ENCODE data around the gene PROK1. TPM values are rescaled to one million over a fixed set of nuclear protein-coding genes. Genes with fewer than 3 reads are reported as not detected.

PROK1 gene
- total and polyA plus RNA-seq, 2 experiments from 2014 or later, result not detected

DNA sequence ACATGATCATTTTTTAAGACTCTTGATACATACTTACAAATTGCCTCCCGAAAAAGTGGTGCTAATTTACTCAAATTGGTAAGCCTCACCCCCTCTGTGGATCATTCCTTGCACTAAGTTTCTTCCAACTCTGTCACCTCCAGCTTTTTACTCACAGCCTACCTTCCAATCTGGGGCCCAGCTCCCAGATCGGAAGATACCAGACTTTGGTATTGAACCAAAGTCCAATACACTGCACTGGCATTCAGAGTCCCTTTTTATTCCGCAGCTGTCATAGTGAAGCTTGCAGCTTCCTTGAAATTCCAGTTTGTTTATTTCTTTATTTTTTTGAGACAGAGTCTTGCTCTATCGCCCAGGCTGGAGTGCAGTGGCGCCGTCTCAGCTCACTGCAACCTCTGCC is 41.6 kb upstream of the PROK1 start:
- ATAC-seq, result no peak
- Mint-ChIP-seq H3K27me3 (ENCODE audit: insufficient read depth, low read depth, poor library complexity) (peaks cover 7% of the 10 kb centered on the region), H3K4me1 (peaks cover 6% of the 10 kb centered on the region; the same call in 2 of the 3 replicates), H3K4me3 (peak overlapping the region; percentile 32; the same call in 1 of the 3 replicates), H3K9me3 (no peaks in the 10 kb centered on the region; the same call in 2 of the 3 replicates), H3K36me3 (ENCODE audit: low read depth) (peaks cover 3% of the 10 kb centered on the region), H3K27ac (no peak overlapping the region)
- H3K27me3 ChIP-seq (ENCODE audit: insufficient read depth), result no peaks in the 10 kb centered on the region
- peaks cover 17% of the 10 kb centered on the region for H3K79me2 ChIP-seq (replicated peaks; ENCODE audit: insufficient read depth)
- H3K4me2 ChIP-seq, result no peak overlapping the region
- H3K4me1 ChIP-seq (ENCODE audit: insufficient read depth), result peaks cover 5% of the 10 kb centered on the region; the same call in 1 of the 2 replicates
- no peaks in the 10 kb centered on the region for H3K9me2 ChIP-seq (ENCODE audit: insufficient read depth)
- H2AFZ ChIP-seq, result no peak overlapping the region
- no peaks in the 10 kb centered on the region for H3F3A ChIP-seq (replicated peaks; ENCODE audit: low read depth)
- no peak for TF ChIP-seq EZH2phosphoT487 (IDR thresholded peaks at IDR 0.05; ENCODE audit: unreplicated experiment)
- TF ChIP-seq POLR2AphosphoS5 (IDR thresholded peaks at IDR 0.05; ENCODE audit: low read depth), result no peak
- TF ChIP-seq, protein P1, sequence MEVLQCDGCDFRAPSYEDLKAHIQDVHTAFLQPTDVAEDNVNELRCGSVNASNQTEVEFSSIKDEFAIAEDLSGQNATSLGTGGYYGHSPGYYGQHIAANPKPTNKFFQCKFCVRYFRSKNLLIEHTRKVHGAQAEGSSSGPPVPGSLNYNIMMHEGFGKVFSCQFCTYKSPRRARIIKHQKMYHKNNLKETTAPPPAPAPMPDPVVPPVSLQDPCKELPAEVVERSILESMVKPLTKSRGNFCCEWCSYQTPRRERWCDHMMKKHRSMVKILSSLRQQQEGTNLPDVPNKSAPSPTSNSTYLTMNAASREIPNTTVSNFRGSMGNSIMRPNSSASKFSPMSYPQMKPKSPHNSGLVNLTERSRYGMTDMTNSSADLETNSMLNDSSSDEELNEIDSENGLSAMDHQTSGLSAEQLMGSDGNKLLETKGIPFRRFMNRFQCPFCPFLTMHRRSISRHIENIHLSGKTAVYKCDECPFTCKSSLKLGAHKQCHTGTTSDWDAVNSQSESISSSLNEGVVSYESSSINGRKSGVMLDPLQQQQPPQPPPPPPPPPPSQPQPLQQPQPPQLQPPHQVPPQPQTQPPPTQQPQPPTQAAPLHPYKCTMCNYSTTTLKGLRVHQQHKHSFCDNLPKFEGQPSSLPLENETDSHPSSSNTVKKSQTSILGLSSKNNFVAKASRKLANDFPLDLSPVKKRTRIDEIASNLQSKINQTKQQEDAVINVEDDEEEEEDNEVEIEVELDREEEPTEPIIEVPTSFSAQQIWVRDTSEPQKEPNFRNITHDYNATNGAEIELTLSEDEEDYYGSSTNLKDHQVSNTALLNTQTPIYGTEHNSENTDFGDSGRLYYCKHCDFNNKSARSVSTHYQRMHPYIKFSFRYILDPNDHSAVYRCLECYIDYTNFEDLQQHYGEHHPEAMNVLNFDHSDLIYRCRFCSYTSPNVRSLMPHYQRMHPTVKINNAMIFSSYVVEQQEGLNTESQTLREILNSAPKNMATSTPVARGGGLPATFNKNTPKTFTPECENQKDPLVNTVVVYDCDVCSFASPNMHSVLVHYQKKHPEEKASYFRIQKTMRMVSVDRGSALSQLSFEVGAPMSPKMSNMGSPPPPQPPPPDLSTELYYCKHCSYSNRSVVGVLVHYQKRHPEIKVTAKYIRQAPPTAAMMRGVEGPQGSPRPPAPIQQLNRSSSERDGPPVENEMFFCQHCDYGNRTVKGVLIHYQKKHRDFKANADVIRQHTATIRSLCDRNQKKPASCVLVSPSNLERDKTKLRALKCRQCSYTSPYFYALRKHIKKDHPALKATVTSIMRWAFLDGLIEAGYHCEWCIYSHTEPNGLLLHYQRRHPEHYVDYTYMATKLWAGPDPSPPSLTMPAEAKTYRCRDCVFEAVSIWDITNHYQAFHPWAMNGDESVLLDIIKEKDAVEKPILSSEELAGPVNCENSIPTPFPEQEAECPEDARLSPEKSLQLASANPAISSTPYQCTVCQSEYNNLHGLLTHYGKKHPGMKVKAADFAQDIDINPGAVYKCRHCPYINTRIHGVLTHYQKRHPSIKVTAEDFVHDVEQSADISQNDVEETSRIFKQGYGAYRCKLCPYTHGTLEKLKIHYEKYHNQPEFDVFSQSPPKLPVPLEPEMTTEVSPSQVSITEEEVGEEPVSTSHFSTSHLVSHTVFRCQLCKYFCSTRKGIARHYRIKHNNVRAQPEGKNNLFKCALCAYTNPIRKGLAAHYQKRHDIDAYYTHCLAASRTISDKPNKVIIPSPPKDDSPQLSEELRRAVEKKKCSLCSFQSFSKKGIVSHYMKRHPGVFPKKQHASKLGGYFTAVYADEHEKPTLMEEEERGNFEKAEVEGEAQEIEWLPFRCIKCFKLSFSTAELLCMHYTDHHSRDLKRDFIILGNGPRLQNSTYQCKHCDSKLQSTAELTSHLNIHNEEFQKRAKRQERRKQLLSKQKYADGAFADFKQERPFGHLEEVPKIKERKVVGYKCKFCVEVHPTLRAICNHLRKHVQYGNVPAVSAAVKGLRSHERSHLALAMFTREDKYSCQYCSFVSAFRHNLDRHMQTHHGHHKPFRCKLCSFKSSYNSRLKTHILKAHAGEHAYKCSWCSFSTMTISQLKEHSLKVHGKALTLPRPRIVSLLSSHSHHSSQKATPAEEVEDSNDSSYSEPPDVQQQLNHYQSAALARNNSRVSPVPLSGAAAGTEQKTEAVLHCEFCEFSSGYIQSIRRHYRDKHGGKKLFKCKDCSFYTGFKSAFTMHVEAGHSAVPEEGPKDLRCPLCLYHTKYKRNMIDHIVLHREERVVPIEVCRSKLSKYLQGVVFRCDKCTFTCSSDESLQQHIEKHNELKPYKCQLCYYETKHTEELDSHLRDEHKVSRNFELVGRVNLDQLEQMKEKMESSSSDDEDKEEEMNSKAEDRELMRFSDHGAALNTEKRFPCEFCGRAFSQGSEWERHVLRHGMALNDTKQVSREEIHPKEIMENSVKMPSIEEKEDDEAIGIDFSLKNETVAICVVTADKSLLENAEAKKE (CRISPR knock-in tag; IDR thresholded peaks at IDR 0.05), result no peak
- no peak for TF ChIP-seq ZNF331 (CRISPR knock-in tag; IDR thresholded peaks at IDR 0.05; ENCODE audit: low read depth)
- no peak for TF ChIP-seq ZNF114 (CRISPR knock-in tag; IDR thresholded peaks at IDR 0.05)
- no peak for TF ChIP-seq STAT1 (IDR thresholded peaks at IDR 0.05; ENCODE audit: unreplicated experiment)
- TF ChIP-seq EZH2 (IDR thresholded peaks at IDR 0.05; ENCODE audit: low read depth, unreplicated experiment), result no peak
- no peak for TF ChIP-seq JUNB (IDR thresholded peaks at IDR 0.05; ENCODE audit: unreplicated experiment)
- TF ChIP-seq, protein P2, sequence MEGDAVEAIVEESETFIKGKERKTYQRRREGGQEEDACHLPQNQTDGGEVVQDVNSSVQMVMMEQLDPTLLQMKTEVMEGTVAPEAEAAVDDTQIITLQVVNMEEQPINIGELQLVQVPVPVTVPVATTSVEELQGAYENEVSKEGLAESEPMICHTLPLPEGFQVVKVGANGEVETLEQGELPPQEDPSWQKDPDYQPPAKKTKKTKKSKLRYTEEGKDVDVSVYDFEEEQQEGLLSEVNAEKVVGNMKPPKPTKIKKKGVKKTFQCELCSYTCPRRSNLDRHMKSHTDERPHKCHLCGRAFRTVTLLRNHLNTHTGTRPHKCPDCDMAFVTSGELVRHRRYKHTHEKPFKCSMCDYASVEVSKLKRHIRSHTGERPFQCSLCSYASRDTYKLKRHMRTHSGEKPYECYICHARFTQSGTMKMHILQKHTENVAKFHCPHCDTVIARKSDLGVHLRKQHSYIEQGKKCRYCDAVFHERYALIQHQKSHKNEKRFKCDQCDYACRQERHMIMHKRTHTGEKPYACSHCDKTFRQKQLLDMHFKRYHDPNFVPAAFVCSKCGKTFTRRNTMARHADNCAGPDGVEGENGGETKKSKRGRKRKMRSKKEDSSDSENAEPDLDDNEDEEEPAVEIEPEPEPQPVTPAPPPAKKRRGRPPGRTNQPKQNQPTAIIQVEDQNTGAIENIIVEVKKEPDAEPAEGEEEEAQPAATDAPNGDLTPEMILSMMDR (conservative IDR thresholded peaks at IDR 0.05; ENCODE audit: low read depth in 2 of 2), result no peak
- H3K36me3 ChIP-seq (ENCODE audit: insufficient read depth), result peaks cover 7% of the 10 kb centered on the region; the same call in 1 of the 2 replicates
- no peak overlapping the region for H3K4me3 ChIP-seq
- DNase-seq (ENCODE audit: low spot score), result no peak
- H3K27ac ChIP-seq (ENCODE audit: low read depth), result no peak overlapping the region
- H4K20me1 ChIP-seq (replicated peaks; ENCODE audit: insufficient read depth), result 0 out of 2 replicates have a peak, but pooled peaks cover 3% of the 10 kb centered on the region
